ENCODE results near the gene B3GAT1. TPM values are rescaled to one million over a fixed set of nuclear protein-coding genes. Genes with fewer than 3 reads are reported as not detected.

B3GAT1 gene
- total RNA-seq, 3 donors from 2014 or later = 0.09 to 0.38 (median 0.22) TPM

DNA sequence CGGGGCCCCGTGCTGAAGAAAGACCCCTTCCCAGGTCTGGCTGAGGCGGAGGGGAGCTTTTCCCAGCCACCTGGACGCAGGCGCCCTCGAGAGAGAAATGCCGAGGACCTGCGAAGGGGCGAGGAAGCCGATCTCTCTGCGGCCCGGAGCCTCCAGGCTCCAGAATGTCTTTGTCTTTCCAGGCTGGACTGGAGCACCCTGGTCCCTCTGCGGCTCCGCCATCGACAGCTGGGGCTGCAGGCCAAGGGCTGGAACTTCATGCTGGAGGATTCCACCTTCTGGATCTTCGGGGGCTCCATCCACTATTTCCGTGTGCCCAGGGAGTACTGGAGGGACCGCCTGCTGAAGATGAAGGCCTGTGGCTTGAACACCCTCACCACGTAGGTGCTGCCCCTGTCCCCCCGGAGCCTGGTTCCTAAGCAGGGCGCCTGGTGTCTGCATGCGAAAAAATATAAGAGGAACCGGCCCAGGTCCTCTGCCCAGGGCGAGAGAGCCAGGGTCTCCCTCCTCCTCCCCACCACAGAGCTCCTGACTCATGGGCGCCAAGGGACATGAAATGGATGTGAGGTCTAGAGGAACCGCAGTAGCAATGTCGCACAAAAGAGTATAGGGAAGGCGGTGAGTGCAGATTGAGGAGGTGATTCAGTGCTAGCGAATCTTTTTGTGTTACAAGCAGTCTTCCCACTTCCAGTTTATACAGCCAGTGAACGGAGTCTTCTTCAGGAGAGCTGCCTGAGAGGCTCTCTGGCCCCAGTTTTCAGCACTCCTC is 69.3 kb downstream of the B3GAT1 start:
- ATAC-seq (no peak), DNase-seq (no peak)
- Histone ChIP-seq H3K4me1 (ENCODE audit: low read depth) (peaks cover 11% of the 10 kb centered on the region), H3K4me3 (no peak overlapping the region), H3K9me3 (no peaks in the 10 kb centered on the region), H3K36me3 (ENCODE audit: low read depth) (no peaks in the 10 kb centered on the region)
- intact Hi-C loops (cut with DNase I, micrococcal nuclease) = no loop called here
- TF ChIP-seq, protein P1, sequence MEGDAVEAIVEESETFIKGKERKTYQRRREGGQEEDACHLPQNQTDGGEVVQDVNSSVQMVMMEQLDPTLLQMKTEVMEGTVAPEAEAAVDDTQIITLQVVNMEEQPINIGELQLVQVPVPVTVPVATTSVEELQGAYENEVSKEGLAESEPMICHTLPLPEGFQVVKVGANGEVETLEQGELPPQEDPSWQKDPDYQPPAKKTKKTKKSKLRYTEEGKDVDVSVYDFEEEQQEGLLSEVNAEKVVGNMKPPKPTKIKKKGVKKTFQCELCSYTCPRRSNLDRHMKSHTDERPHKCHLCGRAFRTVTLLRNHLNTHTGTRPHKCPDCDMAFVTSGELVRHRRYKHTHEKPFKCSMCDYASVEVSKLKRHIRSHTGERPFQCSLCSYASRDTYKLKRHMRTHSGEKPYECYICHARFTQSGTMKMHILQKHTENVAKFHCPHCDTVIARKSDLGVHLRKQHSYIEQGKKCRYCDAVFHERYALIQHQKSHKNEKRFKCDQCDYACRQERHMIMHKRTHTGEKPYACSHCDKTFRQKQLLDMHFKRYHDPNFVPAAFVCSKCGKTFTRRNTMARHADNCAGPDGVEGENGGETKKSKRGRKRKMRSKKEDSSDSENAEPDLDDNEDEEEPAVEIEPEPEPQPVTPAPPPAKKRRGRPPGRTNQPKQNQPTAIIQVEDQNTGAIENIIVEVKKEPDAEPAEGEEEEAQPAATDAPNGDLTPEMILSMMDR (IDR thresholded peaks at IDR 0.05) = no peak

DNA sequence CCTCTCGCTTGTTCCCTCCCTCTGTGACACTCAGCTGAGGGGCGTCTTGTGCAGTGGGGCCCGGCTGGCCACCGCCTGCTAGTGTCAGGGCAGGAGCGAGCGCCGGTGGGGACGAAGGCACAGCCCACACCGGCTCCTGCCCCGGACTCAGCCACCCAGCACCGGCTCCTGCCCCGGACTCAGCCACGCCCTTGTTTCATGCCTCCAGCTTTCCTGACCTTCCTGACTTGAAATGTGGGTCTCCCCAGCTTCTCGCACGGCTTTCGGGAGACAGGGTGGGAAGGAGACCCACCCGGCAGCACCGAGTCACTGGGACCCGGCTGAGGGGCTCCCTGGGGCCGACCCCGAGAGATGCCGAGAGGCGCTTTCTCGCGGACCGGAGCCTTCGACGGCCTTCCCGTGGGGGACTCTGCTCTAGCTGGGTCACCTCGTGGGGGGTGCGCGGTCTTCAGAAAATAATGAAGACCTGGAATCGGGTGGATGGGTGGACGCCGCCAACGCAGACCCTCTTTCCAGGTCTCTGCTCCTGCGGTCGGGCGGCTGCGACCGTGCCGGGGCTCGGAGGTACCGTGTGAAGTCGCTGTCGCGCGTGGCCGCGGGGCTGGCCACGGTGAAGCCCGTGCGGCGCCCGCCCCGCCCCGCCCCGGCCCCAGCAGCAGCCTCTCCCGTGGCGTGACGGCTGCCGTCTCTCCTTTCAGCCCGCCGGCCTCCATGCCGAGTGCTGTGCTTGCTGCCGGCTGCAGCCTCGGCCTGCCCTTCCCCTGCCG is 70.1 kb downstream of the B3GAT1 start:
- no peak for ATAC-seq
- no peaks in the 10 kb centered on the region for H3K36me3 ChIP-seq (ENCODE audit: low read depth)
- H3K4me3 ChIP-seq = no peak overlapping the region
- no peak for DNase-seq
- TF ChIP-seq, protein P1 (IDR thresholded peaks at IDR 0.05) = no peak
- H3K4me1 ChIP-seq (ENCODE audit: low read depth) = peaks cover 11% of the 10 kb centered on the region
- H3K9me3 ChIP-seq = no peaks in the 10 kb centered on the region
- intact Hi-C loops (cut with DNase I, micrococcal nuclease) = no loop called here

DNA sequence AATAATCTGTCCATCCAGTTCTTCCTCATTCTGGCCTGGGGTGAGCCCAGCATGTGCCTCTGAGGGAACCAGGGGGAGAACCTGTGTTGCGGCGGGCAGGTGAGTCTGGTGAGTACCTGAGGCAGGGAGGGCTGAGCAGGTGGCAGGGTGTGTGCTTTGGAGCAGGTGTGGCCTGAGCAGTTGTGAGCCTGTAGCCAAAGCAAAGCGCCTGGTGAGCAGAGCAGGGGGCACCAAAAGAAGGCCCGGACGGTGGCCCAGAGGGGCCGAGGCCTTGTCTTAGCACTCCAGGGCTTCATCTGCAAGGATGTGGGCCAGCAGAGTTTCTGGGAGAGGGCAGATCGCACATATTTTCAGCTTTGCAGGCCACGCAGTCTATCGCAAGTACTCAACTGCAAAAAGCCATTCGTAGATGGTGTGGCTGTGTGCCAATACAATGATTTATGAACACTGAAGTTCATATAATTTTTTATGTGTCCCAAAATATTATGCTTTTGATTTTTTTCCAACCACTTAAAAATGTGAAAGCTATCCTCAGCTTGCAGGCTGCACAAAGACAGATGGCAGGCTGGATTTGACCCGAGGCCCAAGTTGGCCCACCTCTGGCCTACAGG is 71.6 kb downstream of the B3GAT1 start:
- intact Hi-C loops (cut with DNase I, micrococcal nuclease) = no loop called here
- TF ChIP-seq, protein P1 (IDR thresholded peaks at IDR 0.05) = no peak
- no peaks in the 10 kb centered on the region for H3K9me3 ChIP-seq
- no peaks in the 10 kb centered on the region for H3K36me3 ChIP-seq (ENCODE audit: low read depth)
- ATAC-seq = peak; percentile 90
- no peak overlapping the region for H3K4me3 ChIP-seq
- DNase-seq = peak; percentile 70 to 77 (median 73)
- peaks cover 11% of the 10 kb centered on the region for H3K4me1 ChIP-seq (ENCODE audit: low read depth)

DNA sequence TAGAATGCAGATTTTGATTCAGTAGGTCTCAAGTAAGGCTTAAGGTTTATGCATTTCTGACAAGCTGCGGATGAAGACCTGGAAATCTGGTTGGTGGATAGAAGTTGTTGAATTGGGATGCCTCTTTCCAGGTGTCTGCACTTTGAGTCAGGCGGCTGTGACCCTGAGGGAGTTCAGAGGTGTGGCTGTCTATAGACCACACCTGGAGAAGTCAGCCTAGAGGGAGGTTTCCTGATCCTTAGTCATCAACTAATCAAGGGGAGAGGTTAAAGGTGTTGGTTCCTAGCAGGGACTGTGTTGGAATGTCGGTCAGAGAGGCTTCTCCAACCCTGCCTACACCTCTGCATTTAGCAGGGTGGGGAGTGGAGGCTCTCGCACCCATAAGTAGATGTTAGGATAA is 72.3 kb downstream of the B3GAT1 start:
- DNase-seq (peak in 2 of 3 donors; percentile 67 to 74), ATAC-seq (peak; percentile 95)
- TF ChIP-seq, protein P1 (IDR thresholded peaks at IDR 0.05) = no peak
- H3K36me3 ChIP-seq (ENCODE audit: low read depth) = no peaks in the 10 kb centered on the region
- intact Hi-C loops (cut with DNase I, micrococcal nuclease) = no loop called here
- peaks cover 11% of the 10 kb centered on the region for H3K4me1 ChIP-seq (ENCODE audit: low read depth)
- H3K9me3 ChIP-seq = no peaks in the 10 kb centered on the region
- H3K4me3 ChIP-seq = no peak overlapping the region

DNA sequence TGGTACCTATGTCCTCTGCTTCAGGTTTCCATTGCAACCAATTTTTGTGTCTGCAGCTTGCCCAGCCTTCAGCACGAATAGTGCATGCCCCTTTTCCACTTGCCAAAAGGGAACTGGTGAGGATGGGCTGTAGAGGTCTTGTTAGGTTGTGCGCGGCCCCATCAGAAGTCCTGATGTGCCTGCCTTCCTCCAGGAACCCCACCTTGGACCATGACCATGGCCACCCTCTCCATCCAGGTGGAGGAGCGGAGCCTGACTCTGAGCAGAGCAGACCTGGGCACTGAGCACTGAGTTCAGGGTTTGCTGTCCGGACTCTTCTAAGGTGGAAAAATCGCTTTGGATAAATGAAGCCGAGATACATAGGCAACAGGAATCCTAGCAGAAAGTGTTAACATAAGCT is 73.4 kb downstream of the B3GAT1 start:
- Histone ChIP-seq H3K9me3 (no peaks in the 10 kb centered on the region), H3K36me3 (ENCODE audit: low read depth) (no peaks in the 10 kb centered on the region), H3K4me1 (ENCODE audit: low read depth) (peaks cover 11% of the 10 kb centered on the region), H3K4me3 (no peak overlapping the region)
- TF ChIP-seq, protein P1 (IDR thresholded peaks at IDR 0.05) = no peak
- no peak for DNase-seq
- no peak for ATAC-seq
- intact Hi-C loops (cut with DNase I, micrococcal nuclease) = no loop called here

Data from mucosa of descending colon (tissue), 3 donors.